T-helper 1 cell treated with Interleukin-12 subunit alpha and Interleukin-12 subunit beta and Interleukin-4 antibody, amounts not matched to agents 30 ng/mL and 1 ng/mL, for 36 hours (primary cell): ENCODE measurements around the gene MEF2C. TPM values are rescaled to one million over a fixed set of nuclear protein-coding genes. Genes with fewer than 3 reads are reported as not detected.

ENCODE experiments used
- intact Hi-C: fragments of 100-400 bp; cut with micrococcal nuclease; formaldehyde crosslinking; loops from one replicate; pipeline ENCODE4 v1.15.1; 2024
- total RNA-seq: library from RNA; stranded (reverse); gene quantifications from 2 replicates; pipeline ENCODE4 v1.2.3, GENCODE V29; 2022

Gene MEF2C
- total RNA-seq, 1 donor from 2014 or later = 0.32 TPM

DNA sequence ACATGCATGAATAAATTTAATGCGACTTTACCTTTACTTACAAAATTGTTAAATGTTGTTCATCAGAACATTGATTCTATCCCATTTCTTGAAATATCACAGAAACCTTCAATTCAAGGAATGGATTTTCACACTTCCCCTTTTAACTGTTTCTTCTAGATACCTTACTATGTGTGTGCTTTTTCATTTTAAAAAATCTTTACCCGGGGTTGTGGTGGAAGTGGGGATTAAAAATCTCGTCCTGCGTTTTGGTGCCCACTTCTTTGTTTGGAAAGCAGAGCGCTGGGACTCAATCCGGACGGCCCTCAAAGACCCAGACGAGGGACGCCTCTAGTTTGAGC lies 5.8 kb upstream of the MEF2C start:
- intact Hi-C loops = no loop called here

GRCh38 chr5:88888291-88888690 lies 5.3 kb upstream of the MEF2C start:
- intact Hi-C loops = no loop called here

DNA sequence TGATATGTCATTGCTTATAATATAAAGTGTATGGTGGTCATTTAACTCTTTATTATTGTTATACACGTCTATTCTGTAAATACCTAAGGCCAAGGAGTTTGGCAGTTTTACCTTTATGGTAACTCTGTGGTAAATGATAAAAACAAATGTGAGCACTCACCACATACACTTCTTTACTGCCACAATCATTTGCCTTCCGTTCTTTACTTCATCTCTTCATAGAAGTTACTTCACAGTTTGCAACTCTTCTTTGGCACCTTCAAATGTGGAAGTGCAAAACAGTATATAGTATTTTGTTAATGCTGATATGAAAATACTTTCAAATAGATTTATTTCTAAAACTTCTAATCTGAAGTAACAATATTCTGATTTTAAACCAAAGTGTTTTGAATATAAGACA lies 4.4 kb upstream of the MEF2C start:
- intact Hi-C loops = no loop called here

DNA sequence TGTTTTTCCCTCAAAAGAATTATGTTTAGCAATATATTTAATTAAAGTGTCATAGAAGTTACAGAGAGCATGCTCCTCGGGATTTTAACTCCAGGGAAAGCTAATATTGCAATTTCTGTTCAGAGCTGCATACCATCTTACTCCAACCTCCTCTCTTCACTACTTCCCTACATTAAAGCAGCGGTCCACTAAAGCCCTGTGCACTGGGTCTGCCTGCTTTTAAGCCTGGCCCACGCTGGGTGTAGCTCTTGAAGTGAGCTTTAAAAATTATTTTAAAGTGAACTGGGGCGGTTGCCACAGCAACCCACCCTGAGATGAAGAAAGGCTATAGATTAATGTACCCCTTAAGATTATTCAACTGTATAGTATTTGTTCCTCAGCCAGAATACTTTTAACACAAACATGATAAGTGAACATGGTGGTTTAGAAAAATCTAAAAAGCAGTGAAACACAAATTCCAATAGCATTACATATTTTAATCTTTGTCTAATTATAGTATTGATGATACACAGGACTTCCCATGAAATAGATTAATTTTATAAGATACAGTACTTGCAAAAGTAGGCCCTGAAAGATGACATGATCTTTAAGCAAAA lies 3.9 kb upstream of the MEF2C start:
- intact Hi-C loops = no loop called here

DNA sequence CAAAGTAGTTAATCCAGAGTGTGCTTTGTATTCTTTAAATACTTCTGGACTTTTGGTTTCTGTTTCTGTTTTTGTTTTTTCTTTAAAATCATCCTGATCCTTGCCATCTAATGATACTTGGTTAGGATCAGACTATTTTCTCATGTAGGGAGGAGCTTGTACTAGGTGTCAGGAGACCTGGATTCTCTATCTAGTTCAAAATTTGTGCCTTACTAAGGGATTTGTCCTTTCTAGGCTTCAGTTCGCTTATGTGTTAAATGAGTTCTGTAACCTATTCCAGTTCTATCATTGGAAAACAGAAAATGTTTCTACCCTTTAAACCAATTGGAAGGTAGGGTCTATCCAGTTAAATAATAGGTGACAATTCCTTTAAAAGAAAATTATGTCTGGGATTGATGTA lies 3.3 kb upstream of the MEF2C start:
- intact Hi-C loops = no loop called here

GRCh38 chr5:88885002-88885401 lies 2.0 kb upstream of the MEF2C start:
- intact Hi-C loops = no loop called here

- intact Hi-C loops = loop anchor here (5.0 kb wide), 5 partner anchors 158 to 1102 kb away; no protein-coding TSS in a partner anchor
Observed at GRCh38 chr5:88884608-88884877, 1.6 kb upstream of the MEF2C start.

DNA sequence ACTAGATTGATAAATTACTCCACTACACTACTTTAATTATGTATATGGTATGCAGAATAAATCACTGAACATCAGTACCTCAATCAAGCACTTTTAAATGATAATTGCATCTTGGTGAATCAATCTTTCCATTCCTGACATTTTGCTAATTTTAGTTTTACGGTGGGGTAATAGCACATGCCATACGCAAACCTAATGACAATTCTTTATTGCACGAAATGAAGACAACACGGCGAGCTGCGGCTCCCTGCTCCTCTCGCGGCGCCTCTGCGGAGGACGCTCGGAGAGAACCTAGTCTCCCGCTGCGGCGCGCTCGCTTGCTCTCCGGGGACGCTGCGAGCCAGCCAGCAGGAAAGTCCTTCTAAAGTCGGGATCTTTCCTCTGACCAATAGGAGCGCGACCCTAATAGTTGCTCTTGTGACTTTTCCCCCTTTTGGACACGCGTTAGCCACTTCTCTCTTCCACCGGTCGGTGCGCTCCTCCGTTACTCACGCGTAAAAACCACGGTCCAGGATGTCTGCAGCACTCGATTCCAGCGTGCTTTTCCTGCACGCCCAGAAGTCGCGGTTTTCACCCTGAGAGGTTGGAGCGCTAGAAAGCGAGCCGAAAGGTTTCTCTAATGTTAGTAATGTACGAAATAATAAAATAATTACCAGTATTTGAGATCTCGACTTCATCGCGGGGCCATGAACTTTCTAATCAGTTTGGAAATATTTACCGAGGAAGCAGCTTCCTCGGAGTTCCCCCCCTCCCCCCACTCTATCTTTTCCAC lies 1.0 kb upstream of the MEF2C start:
- intact Hi-C loops = loop anchor here (2.0 to 5.0 kb wide), 6 partner anchors 155 to 1102 kb away; no protein-coding TSS in a partner anchor

DNA sequence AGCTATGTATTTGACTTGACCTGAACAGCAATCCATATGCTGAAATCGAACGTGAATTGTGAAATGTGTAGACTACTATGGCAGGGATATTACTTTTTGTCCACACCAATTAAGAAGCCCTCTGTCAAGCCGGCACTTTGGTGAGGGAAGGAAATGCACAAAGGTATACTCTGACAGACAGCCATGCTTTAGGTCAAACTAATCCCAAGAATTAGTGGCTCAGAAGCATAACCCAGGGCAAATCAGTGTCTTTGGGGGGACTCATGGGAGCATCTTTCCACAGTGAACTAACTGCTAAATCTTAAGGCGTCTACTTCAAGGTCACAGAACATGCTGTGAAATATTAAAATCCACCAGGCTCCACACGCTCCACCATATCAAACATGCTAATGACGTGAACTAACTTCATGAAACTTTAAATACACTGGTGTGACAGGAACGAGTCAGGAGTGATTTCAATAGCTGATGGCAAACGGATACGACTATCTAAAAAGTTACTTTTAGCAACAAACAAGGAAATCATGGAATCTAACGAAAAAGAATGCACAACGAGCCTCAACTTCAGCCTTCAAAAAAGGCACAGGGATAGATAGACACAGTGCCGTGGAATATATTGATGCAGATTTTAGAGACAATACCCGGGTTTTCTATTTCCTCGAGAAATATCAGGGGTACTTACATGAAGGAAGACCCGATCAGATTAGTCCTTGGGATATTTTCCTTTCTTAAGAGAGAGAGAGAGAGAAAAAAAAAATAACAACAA lies 527 bp downstream of the MEF2C start:
- intact Hi-C loops = loop anchor here (2.0 to 5.0 kb wide), 6 partner anchors 154 to 1100 kb away; no protein-coding TSS in a partner anchor

GRCh38 chr5:88881571-88881971 lies 1.4 kb downstream of the MEF2C start:
- intact Hi-C loops = loop anchor here (5.0 kb wide), 5 partner anchors 161 to 1099 kb away; no protein-coding TSS in a partner anchor

DNA sequence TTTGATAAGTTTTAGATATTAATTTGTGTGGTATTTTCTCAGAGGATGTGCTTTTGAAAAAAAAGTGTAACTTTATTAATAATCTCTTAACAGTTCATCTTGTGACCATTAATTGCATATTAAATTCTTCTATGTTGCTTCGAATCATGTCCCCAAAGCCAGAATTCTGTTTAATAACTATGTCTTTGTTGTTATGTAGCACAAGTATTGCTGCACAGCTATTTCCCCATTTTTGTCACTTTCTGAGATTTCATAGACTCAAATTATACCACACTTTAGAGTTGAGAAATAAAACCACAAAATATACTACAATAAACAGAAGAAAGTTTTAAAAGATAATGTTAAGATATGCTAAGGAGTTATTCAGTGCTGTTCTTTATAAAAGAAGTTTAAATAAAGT lies 2.8 kb downstream of the MEF2C start:
- intact Hi-C loops = loop anchor here (5.0 kb wide), 5 partner anchors 162 to 1098 kb away; no protein-coding TSS in a partner anchor

DNA sequence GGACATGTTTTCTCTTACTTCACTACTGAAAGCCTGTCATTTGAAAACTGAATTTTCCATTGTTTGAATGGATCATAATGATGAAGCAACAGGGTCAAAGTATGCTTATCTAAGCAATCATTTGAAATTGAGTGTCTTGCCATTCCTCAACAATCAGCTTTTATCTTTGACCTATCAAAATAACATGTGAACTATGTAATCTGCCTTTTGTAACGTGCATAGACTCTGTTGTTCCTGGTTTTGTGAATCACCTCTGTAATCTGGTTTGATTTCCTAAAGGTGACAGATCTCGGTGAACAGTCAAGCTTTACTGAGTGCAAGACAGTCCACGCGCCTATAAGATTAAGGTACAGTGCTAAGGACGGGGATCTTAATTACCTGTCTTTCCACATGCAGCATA lies 3.3 kb downstream of the MEF2C start:
- intact Hi-C loops = loop anchor here (5.0 kb wide), 5 partner anchors 163 to 1097 kb away; no protein-coding TSS in a partner anchor

DNA sequence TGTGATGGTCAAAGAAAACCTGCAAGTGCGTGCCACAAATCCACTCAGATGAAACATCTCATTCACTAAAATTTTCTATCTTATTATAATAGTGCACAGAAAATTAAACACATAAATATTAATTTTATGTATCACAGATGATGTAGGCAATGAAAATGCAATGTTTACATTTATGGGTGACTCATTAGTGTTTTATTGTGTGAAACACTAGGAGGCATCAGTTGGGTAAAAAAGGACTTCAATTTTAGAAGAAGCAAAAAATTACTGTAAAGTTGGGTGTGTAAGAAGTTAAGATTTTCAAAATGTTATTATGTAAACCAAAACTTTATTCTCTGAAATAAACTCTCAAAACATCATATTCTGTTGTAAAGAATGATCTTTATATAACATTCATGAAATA lies 4.0 kb downstream of the MEF2C start:
- intact Hi-C loops = no loop called here

GRCh38 chr5:88877826-88878225 lies 5.2 kb downstream of the MEF2C start:
- intact Hi-C loops = no loop called here

- intact Hi-C loops = no loop called here
Observed at GRCh38 chr5:88876714-88877113, 6.3 kb downstream of the MEF2C start.

- intact Hi-C loops = no loop called here
Observed at GRCh38 chr5:88875341-88876234, 7.4 kb downstream of the MEF2C start.

GRCh38 chr5:88873447-88873846 lies 9.5 kb downstream of the MEF2C start:
- intact Hi-C loops = no loop called here

DNA sequence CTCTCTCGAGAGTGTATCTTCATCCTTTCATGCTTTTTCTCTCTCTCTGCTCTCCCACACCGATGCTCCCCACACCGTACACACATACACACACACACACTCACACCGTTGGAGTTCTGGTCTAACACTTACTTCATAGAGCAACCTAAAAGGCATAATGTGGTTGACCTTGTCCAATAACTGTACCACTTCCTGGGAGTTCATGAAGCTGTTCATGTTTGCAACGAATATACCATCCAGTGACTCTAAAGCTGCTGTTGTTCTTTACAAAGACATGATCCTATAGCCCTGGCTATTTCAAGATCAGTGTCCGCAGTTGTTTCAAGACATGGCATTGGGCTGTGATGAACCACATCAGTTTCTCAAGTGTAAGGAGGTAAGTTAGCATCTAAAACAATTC lies 10.0 kb downstream of the MEF2C start:
- intact Hi-C loops = no loop called here

DNA sequence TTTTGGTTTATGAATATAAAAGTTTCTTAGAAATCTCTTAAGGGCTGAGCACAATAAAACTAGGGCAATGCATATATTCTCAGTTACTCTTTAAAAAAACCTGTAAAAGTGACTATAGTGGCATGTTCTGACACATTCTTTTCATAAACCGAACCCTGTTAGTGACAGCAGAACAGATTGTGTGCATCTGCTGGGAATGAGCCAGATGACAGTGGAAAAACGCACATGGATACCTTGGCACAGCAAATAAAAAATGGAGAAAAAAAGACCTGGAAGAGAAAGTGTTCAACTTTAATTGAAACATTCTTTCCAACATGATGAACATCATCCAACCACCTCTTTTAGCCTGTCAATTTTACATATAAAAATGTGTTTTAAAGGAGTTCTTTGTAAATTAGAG lies 12.7 kb downstream of the MEF2C start:
- intact Hi-C loops = no loop called here

DNA sequence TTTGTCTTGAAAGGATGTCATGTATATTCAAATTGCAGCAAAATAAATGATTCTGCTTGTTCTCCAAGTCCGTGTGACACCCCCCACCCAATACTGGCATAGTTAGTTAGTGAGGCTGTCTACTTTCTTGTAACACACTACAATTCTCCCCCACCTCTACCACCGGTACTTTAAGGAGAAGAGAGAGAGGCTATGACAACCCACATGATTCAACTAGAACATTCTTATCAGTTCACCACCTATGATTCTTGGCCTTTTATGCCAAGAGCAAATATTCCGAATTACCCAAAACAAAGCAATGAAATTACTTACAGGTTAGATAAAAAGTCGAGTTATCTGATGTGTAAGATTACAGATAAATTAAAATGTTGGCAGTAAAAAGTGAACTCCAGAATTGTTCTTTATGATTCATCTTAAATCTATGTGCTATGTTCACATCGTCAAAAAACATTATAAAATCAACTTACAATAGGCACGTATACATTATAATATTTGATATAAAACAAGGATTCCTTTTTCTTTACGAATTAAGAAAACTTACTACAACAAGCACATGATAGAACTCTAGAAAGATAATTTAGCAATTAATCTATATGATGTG lies 14.4 kb downstream of the MEF2C start:
- intact Hi-C loops = no loop called here

- intact Hi-C loops = no loop called here
Observed at GRCh38 chr5:88867638-88868037, 15.3 kb downstream of the MEF2C start.
